ENCODE results near the gene CTTNBP2. TPM values are rescaled to one million over a fixed set of nuclear protein-coding genes. Genes with fewer than 3 reads are reported as not detected.

CTTNBP2 gene
- total RNA-seq, 1 donor from 2014 or later, result 2.9 TPM

DNA sequence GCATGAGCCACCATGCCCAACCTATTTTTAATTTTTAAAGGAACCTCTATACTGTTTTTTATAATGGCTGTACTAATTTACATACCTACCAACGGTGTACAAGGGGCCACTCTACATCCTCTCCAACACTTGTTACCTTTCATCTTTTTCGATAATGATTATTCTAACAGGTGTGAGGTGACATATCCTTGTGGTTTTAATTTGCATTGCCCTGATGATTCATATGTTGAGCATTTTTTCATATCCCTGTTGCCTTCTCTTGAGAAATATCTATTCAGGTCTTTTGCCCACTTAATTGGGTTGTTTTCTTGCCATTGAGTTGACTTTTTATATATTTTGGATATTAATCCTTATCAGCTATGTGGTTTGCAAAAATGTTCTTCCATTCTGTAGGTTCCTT, 167.0 kb downstream of the CTTNBP2 start:
- H3K27me3 Mint-ChIP-seq (ENCODE audit: low read depth), result peaks cover 6% of the 10 kb centered on the region
- H3K27ac Mint-ChIP-seq (ENCODE audit: unreplicated experiment), result no peak overlapping the region
- DNase-seq (ENCODE audit: low spot score), result no peak
- H3K4me3 Mint-ChIP-seq (ENCODE audit: unreplicated experiment), result no peak overlapping the region
- no peaks in the 10 kb centered on the region for H3K9me3 Mint-ChIP-seq (ENCODE audit: low read depth)
- H3K4me1 Mint-ChIP-seq (ENCODE audit: low read depth), result no peaks in the 10 kb centered on the region
- no peaks in the 10 kb centered on the region for H3K36me3 Mint-ChIP-seq (ENCODE audit: low read depth)
- TF ChIP-seq, protein P1, sequence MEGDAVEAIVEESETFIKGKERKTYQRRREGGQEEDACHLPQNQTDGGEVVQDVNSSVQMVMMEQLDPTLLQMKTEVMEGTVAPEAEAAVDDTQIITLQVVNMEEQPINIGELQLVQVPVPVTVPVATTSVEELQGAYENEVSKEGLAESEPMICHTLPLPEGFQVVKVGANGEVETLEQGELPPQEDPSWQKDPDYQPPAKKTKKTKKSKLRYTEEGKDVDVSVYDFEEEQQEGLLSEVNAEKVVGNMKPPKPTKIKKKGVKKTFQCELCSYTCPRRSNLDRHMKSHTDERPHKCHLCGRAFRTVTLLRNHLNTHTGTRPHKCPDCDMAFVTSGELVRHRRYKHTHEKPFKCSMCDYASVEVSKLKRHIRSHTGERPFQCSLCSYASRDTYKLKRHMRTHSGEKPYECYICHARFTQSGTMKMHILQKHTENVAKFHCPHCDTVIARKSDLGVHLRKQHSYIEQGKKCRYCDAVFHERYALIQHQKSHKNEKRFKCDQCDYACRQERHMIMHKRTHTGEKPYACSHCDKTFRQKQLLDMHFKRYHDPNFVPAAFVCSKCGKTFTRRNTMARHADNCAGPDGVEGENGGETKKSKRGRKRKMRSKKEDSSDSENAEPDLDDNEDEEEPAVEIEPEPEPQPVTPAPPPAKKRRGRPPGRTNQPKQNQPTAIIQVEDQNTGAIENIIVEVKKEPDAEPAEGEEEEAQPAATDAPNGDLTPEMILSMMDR (IDR thresholded peaks at IDR 0.05), result no peak

DNA sequence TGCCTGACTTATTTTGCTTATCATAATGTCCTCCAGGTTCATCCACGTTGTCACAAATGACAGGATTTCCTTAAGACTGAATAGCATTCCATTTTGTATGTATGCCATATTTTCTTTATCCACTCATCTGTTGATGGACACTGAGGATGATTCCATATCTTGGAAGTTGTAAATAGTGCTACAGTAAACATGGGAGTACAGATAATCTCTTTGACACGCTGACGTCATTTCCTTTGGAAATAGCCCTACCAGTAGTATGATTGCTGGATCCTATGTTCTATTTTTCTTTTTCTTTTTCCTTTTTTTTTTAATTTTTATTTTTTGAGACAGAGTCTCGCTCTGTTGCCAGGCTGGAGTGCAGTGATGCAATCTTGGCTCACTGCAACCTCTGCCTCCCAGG, 167.6 kb downstream of the CTTNBP2 start:
- no peak for DNase-seq (ENCODE audit: low spot score)
- no peaks in the 10 kb centered on the region for H3K9me3 Mint-ChIP-seq (ENCODE audit: low read depth)
- no peak overlapping the region for H3K4me3 Mint-ChIP-seq (ENCODE audit: unreplicated experiment)
- H3K4me1 Mint-ChIP-seq (ENCODE audit: low read depth), result no peaks in the 10 kb centered on the region
- H3K27me3 Mint-ChIP-seq (ENCODE audit: low read depth), result peaks cover 6% of the 10 kb centered on the region
- H3K27ac Mint-ChIP-seq (ENCODE audit: unreplicated experiment), result no peak overlapping the region
- H3K36me3 Mint-ChIP-seq (ENCODE audit: low read depth), result no peaks in the 10 kb centered on the region
- TF ChIP-seq, protein P1 (IDR thresholded peaks at IDR 0.05), result no peak

DNA sequence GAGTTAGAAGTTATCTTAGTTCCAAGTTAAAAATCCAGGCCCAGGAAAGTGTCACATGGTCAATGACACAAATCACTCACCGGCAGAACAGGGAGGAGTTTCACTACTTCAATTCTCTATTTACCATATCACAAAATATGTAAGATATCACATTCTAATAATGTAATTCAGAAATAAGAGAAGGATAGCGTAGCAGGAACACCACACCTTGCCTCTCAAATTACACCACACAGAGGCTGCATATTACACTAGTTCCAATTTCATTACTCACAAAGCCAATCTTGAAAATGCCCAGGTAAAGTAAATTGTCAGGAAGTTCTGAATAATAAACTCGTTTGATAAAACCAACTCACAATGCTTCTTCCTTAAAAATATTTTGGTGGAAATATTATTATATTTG, 169.2 kb downstream of the CTTNBP2 start:
- DNase-seq (ENCODE audit: low spot score), result no peak

DNA sequence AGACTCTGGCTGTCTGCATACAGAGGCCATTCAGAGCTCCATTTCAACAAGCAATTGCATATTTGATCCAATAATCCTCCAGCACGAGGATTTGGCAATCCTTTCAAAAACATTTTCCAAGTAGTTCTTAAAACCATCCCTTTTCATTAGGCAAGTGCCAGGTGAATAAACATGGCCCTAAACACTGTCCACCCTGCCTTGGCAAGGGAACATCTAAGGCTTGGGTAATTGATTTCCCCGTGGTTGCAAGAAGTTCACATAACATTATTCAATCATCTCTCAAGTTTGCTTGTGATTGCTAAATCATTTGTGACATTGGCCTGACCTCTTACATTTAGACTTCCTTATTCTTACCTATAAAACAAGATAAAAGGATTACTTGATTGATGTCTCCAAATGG, 175.2 kb downstream of the CTTNBP2 start:
- TF ChIP-seq, protein P1 (IDR thresholded peaks at IDR 0.05), result no peak
- no peak overlapping the region for H3K27ac Mint-ChIP-seq (ENCODE audit: unreplicated experiment)
- no peaks in the 10 kb centered on the region for H3K4me1 Mint-ChIP-seq (ENCODE audit: low read depth)
- H3K36me3 Mint-ChIP-seq (ENCODE audit: low read depth), result no peaks in the 10 kb centered on the region
- peaks cover 2% of the 10 kb centered on the region for H3K27me3 Mint-ChIP-seq (ENCODE audit: low read depth)
- H3K9me3 Mint-ChIP-seq (ENCODE audit: low read depth), result no peaks in the 10 kb centered on the region
- H3K4me3 Mint-ChIP-seq (ENCODE audit: unreplicated experiment), result no peak overlapping the region
- no peak for DNase-seq (ENCODE audit: low spot score)

More for the DNA sequence above, 169.2 kb downstream of the CTTNBP2 start:
- H3K36me3 Mint-ChIP-seq (ENCODE audit: low read depth), result no peaks in the 10 kb centered on the region
- peaks cover 6% of the 10 kb centered on the region for H3K27me3 Mint-ChIP-seq (ENCODE audit: low read depth)
- no peaks in the 10 kb centered on the region for H3K9me3 Mint-ChIP-seq (ENCODE audit: low read depth)
- H3K4me1 Mint-ChIP-seq (ENCODE audit: low read depth), result no peaks in the 10 kb centered on the region
- H3K27ac Mint-ChIP-seq (ENCODE audit: unreplicated experiment), result no peak overlapping the region
- no peak overlapping the region for H3K4me3 Mint-ChIP-seq (ENCODE audit: unreplicated experiment)
- TF ChIP-seq, protein P1 (IDR thresholded peaks at IDR 0.05), result no peak

DNA sequence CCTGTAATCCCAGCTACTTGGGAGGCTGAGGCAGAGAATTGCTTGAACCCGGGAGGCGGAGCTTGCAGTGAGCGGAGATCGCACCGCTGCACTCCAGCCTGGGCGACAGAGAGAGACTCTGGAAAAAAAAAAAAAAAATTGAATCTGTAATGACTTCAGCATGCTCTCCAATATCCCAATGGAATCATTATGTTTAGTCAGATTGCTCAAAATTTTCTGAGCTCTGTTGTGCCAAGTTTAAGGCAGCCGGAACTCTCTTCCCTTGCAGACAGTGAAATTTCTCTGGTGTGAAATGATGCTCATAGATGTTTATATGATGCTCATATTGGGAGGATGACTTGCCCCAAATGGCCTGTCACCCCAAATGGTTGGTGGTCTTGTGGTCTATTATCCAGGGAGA, 180.9 kb downstream of the CTTNBP2 start:
- no peak for DNase-seq (ENCODE audit: low spot score)
- H3K4me3 Mint-ChIP-seq (ENCODE audit: unreplicated experiment), result no peak overlapping the region
- TF ChIP-seq, protein P1 (IDR thresholded peaks at IDR 0.05), result no peak
- H3K27ac Mint-ChIP-seq (ENCODE audit: unreplicated experiment), result no peak overlapping the region
- peaks cover 5% of the 10 kb centered on the region for H3K27me3 Mint-ChIP-seq (ENCODE audit: low read depth)
- no peaks in the 10 kb centered on the region for H3K36me3 Mint-ChIP-seq (ENCODE audit: low read depth)
- no peaks in the 10 kb centered on the region for H3K4me1 Mint-ChIP-seq (ENCODE audit: low read depth)
- no peaks in the 10 kb centered on the region for H3K9me3 Mint-ChIP-seq (ENCODE audit: low read depth)
